GM18867 (cell line): Measurements from ENCODE around the gene USP31.

ENCODE experiments used
- ATAC-seq: cut with Tn5 transposase; IDR thresholded peaks from one replicate; pipeline ENCODE4 v1.9.1; 2021; ENCODE audit warnings: mild to moderate bottlenecking, moderate library complexity; ENCODE audit not compliant: unreplicated experiment

USP31 gene

GRCh38 chr16:23132775-23133463, 16.3 kb downstream of the USP31 start:
- ATAC-seq: no peak

GRCh38 chr16:23131931-23132621, 17.2 kb downstream of the USP31 start:
- no peak for ATAC-seq

GRCh38 chr16:23131436-23131835, 17.8 kb downstream of the USP31 start:
- no peak for ATAC-seq

- ATAC-seq: no peak
These were observed 18.2 kb downstream of the USP31 start for GRCh38 chr16:23131036-23131435.

GRCh38 chr16:23129686-23130085, 19.6 kb downstream of the USP31 start:
- ATAC-seq: no peak

GRCh38 chr16:23128056-23128455, 21.2 kb downstream of the USP31 start:
- no peak for ATAC-seq

- ATAC-seq: no peak
These were observed 24.0 kb downstream of the USP31 start for GRCh38 chr16:23125277-23125676.

- no peak for ATAC-seq
These were observed 24.9 kb downstream of the USP31 start for GRCh38 chr16:23124315-23124714.

- no peak for ATAC-seq
These were observed 27.1 kb downstream of the USP31 start for GRCh38 chr16:23122144-23122543.

- no peak for ATAC-seq
These were observed 28.2 kb downstream of the USP31 start for GRCh38 chr16:23121024-23121423.

GRCh38 chr16:23120562-23120961, 28.7 kb downstream of the USP31 start:
- no peak for ATAC-seq

- ATAC-seq: no peak
These were observed 29.7 kb downstream of the USP31 start for GRCh38 chr16:23119570-23119969.

GRCh38 chr16:23114131-23114904, 34.9 kb downstream of the USP31 start:
- no peak for ATAC-seq

- no peak for ATAC-seq
These were observed 36.1 kb downstream of the USP31 start for GRCh38 chr16:23113185-23113584.

- ATAC-seq: no peak
These were observed 38.9 kb downstream of the USP31 start for GRCh38 chr16:23110257-23110899.

GRCh38 chr16:23107936-23108335, 41.3 kb downstream of the USP31 start:
- no peak for ATAC-seq

- ATAC-seq: no peak
These were observed 42.1 kb downstream of the USP31 start for GRCh38 chr16:23107117-23107516.

GRCh38 chr16:23105309-23105708, 43.9 kb downstream of the USP31 start:
- ATAC-seq: no peak

- no peak for ATAC-seq
These were observed 45.0 kb downstream of the USP31 start for GRCh38 chr16:23104032-23104955.

- no peak for ATAC-seq
These were observed 45.6 kb downstream of the USP31 start for GRCh38 chr16:23103603-23104002.
